ENCODE data around the gene DIS3L.
"Not testable (repeated sequence)": the region's sequence is repeated elsewhere in the genome, so short reads cannot be mapped to it uniquely, and the experiment has no call there.

The DIS3L gene

DNA sequence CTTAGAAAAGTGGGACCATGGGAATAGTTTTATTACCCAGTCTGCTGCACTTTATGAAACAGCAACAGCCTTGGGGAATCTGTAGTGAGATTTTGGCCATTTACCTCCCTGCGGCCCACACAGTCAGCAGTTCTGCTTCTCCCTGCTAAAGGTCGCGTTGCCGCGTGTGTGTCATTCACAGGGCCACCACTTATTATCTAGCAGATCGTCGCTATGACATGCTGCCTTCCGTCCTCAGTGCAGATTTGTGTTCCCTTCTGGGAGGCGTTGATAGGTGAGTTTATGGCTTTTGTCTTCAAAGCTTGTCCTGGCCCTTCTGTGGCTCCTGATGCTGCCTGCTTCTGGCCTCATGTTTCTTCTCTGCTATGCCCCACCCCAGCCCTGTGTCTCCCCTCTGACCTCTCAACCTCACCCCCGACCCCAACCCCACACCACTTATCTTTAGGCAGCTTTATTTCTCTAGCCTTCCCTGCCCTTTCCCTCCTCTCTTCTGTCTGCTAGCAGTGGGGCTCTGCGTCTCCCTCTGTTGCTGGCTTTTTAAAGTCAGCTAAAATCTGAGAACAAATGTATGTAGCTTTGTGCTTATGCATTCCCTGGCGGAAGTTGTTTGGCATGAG lies 30.1 kb downstream of the DIS3L start:
- TF ChIP-seq, protein P1, sequence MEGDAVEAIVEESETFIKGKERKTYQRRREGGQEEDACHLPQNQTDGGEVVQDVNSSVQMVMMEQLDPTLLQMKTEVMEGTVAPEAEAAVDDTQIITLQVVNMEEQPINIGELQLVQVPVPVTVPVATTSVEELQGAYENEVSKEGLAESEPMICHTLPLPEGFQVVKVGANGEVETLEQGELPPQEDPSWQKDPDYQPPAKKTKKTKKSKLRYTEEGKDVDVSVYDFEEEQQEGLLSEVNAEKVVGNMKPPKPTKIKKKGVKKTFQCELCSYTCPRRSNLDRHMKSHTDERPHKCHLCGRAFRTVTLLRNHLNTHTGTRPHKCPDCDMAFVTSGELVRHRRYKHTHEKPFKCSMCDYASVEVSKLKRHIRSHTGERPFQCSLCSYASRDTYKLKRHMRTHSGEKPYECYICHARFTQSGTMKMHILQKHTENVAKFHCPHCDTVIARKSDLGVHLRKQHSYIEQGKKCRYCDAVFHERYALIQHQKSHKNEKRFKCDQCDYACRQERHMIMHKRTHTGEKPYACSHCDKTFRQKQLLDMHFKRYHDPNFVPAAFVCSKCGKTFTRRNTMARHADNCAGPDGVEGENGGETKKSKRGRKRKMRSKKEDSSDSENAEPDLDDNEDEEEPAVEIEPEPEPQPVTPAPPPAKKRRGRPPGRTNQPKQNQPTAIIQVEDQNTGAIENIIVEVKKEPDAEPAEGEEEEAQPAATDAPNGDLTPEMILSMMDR (IDR thresholded peaks at IDR 0.05; ENCODE audit: low read depth, low read length), result no peak
- no peak overlapping the region for H3K4me3 ChIP-seq (ENCODE audit: low read depth, low read length)

DNA sequence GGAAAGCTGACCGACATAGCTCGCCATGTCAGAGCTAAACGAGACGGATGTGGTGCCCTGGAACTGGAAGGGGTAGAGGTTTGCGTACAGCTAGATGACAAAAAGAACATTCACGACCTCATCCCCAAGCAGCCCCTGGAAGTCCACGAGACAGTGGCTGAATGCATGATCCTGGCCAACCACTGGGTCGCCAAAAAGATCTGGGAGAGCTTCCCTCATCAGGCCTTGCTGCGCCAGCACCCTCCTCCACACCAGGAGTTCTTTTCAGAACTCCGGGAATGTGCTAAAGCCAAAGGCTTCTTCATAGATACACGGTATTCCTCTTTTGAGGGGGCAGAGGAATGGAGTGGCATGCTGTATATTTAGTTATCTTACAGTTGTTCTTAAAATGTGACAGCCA lies 32.7 kb downstream of the DIS3L start:
- TF ChIP-seq, protein P1 (IDR thresholded peaks at IDR 0.05; ENCODE audit: low read depth, low read length), result no peak
- H3K4me3 ChIP-seq (ENCODE audit: low read depth, low read length), result no peak overlapping the region

DNA sequence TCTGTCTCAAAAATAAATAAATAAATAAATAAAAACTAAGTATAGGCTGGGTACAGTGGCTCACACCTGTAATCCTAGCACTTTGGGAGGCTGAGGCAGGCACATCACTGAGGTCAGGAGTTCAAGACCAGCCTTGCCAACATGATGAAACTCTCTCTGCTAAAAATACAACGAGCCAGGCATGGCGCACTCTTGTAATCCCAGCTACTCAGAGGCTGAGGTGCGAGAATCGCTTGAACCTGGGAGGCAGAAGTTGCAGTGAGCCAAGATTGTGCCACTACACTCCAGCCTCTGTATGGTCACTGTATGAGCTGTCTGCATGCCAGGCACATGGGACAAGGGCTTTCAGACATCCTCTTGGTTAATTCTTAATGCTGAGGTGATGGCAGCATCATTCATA lies 34.4 kb downstream of the DIS3L start:
- TF ChIP-seq, protein P1 (IDR thresholded peaks at IDR 0.05; ENCODE audit: low read depth, low read length), result no peak
- H3K4me3 ChIP-seq (ENCODE audit: low read depth, low read length), result no peak overlapping the region

DNA sequence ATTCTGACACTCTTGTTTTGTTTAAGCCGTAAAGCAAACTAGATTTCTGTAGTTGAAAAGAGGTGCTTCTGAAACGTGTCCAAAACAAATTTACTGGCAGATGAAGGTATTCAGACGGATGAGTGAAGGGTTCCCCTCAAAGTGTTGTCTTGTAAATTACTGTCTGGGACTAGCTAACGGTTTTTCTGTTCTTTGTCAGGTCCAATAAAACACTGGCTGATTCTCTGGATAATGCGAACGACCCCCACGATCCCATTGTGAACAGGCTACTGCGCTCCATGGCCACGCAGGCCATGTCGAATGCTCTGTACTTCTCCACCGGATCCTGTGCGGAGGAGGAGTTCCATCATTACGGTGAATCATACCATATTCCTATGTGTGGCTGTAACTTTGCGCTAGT lies 35.4 kb downstream of the DIS3L start:
- TF ChIP-seq, protein P1 (IDR thresholded peaks at IDR 0.05; ENCODE audit: low read depth, low read length), result no peak
- H3K4me3 ChIP-seq (ENCODE audit: low read depth, low read length), result no peak overlapping the region

DNA sequence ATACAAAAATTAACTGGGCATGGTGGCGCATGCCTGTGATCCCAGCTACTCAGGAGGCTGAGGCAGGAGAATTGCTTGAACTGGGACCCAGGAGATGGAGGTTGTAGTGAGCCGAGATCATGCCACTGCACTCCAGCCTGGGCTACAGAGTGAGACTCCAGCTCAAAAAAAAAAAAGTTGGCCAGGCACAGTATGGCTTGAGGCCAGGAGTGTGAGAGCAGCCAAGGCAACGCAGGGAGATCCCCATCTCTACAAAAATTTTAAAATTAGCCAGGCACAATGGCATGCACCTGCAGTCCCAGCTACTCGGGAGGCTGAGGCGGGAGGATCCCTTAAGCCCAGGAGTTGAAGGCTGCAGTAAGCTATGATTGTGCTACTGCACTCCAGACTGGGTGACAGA lies 55.2 kb downstream of the DIS3L start:
- not testable (repeated sequence) for H3K4me3 ChIP-seq (ENCODE audit: low read depth, low read length)

DNA sequence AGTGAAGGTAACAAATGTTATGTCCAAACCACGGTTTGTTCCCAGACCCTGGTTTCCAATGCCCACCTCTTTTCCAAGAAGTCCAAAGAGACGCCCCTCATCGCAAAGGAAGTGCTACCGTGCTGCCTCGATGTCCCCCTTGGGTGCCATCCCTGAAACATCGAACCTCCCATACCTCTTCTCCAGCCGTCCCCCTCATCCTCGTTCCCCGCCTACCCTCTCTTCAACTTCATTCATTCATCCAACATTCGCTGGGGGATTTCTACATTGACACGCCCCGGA lies 62.6 kb downstream of the DIS3L start:
- H3K4me3 ChIP-seq (ENCODE audit: low read depth, low read length), result peak overlapping the region; percentile 78
- TF ChIP-seq, protein P1 (IDR thresholded peaks at IDR 0.05; ENCODE audit: low read depth, low read length), result no peak

DNA sequence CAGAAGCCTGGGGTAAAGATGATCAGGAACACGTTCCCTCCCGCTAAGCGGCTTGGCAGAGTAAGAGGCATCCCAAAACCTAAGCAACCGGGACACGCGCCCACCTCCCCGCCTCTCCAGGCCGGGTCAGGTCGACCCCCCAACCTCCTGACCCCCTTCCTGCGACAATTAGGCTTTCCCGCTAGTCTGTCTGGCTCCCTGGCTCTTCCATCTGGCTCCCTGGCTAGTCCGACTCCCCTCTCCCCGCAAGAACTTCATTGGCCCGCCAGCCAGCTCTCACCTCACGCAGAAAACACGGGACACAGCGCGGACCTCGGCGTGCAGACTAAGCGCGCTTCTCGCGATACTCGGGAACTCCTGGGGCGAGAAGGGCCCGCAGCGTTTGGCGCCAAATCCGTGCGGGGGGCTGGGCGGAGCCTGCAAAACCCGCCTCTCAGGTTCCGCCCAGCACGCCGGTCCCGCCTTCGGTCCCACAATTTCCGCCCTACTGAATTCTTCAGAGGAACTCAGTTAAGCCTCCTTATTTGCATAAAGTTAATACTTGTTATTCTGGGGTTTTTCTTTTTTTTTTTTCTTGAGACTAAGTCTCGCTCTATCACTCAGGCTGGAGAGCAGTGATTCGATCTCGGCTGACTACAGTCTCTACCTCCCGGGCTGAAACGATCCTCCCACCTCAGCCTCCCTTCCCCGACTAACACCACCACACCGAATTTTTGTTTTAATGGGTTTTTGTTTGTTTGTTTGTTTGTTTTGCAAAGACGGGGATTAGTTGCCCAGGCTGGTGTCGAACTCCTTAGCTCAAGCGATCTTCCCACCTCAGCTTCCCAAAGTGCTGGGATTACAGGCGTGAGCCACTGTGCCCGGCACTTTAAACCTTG lies 63.2 kb downstream of the DIS3L start, which contains the start of gene TIPIN:
TIPIN (minus strand) TSS at position 327 of the 878 bp plus-strand sequence. CDS start 3,738 bp downstream, outside the sequence.
- H3K4me3 ChIP-seq (ENCODE audit: low read depth, low read length), result peak within 1 kb of the TSS; percentile 78
- TF ChIP-seq, protein P1 (IDR thresholded peaks at IDR 0.05; ENCODE audit: low read depth, low read length), result no peak

Data from WI38 (cell line).